NCI-H146 treated with DMSO at 0.1 percent for 48 hours (cell line): ENCODE results near the gene EMX1.

Experiments used
- DNase-seq: peaks from one replicate; lab custom pipeline; 2025; ENCODE audit not compliant: unreplicated experiment; lab: John Stamatoyannopoulos, UW

The EMX1 gene

GRCh38 chr2:72917138-72917876 lies at the start of gene EMX1:
Gene EMX1, plus strand, starts transcription at chr2:72917519. Its CDS starts 334 bp downstream, at chr2:72917853.
- DNase-seq, result peak; percentile 78

GRCh38 chr2:72871060-72871459 lies 46.3 kb upstream of the EMX1 start:
- DNase-seq, result no peak

- no peak for DNase-seq
Measured at GRCh38 chr2:72871880-72872279, 45.4 kb upstream of the EMX1 start.

GRCh38 chr2:72883356-72883962 lies 33.9 kb upstream of the EMX1 start:
- no peak for DNase-seq

GRCh38 chr2:72886505-72887031 lies 30.8 kb upstream of the EMX1 start:
- DNase-seq, result no peak

- peak; percentile 46 for DNase-seq
Measured at GRCh38 chr2:72887032-72887739, 30.1 kb upstream of the EMX1 start, which contains the start of gene SPR. Gene SPR, plus strand, starts transcription at chr2:72887408. Its CDS starts 25 bp downstream, at chr2:72887433.

- DNase-seq, result peak; percentile 67
Measured at GRCh38 chr2:72887740-72888437, 29.4 kb upstream of the EMX1 start.

GRCh38 chr2:72888438-72889202 lies 28.7 kb upstream of the EMX1 start:
- DNase-seq, result no peak

- no peak for DNase-seq
Measured at GRCh38 chr2:72889991-72890390, 27.3 kb upstream of the EMX1 start.

- DNase-seq, result no peak
Measured at GRCh38 chr2:72891091-72891818, 26.1 kb upstream of the EMX1 start.

- peak; percentile 9 for DNase-seq
Measured at GRCh38 chr2:72892506-72893173, 24.7 kb upstream of the EMX1 start.

GRCh38 chr2:72893594-72894319 lies 23.6 kb upstream of the EMX1 start:
- DNase-seq, result peak; percentile 17

- no peak for DNase-seq
Measured at GRCh38 chr2:72894514-72894913, 22.8 kb upstream of the EMX1 start.

GRCh38 chr2:72895154-72895553 lies 22.2 kb upstream of the EMX1 start:
- DNase-seq, result no peak

- no peak for DNase-seq
Measured at GRCh38 chr2:72895759-72896281, 21.5 kb upstream of the EMX1 start.

- DNase-seq, result no peak
Measured at GRCh38 chr2:72896446-72896845, 20.9 kb upstream of the EMX1 start.

- no peak for DNase-seq
Measured at GRCh38 chr2:72897785-72898584, 19.3 kb upstream of the EMX1 start.

GRCh38 chr2:72898585-72898906 lies 18.8 kb upstream of the EMX1 start:
- DNase-seq, result no peak
